Measurements from ENCODE around the gene TUT7. TPM values are rescaled to one million over a fixed set of nuclear protein-coding genes. Genes with fewer than 3 reads are reported as not detected.

The TUT7 gene
- total RNA-seq, 1 experiment from 2014 or later = 12.5 TPM

DNA sequence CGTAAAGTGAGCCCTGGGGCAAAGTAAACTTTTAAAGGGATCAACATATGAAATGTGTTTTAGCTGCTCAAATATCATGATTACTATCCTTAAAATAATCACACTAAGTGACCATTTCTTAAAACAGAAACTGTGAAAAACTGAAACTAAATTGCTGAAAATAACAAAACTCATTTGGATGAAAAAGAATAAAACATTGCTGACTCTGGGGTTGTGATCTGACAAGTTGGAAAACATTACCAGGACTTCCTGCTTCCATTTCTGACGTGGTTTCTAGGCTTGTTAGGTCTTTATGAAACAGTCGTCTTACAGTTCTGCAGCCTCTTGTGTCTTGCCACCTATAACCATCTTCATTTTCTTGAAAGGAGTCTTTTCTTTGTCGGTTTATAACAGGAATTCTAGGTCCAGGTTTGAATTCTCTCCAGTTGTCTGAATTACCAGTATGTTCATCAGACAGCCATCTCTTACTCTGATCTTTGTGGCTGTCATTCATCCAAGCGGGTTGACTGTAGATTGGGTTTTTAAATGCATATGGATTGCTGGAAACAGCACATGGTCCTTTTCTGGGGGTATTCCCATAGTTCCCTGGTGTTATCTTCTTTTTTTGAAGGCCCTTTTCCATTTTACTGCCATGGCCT lies 1.7 kb downstream of the TUT7 start:
- CTCF ChIA-PET = no interaction called here
- in situ Hi-C loops (cut with HindIII; ENCODE audit: low pct_unique_long_range_greater_than_20kb, low sequenced_read_pairs) (no loop called here), intact Hi-C loops (cut with micrococcal nuclease; ENCODE audit: unreplicated experiment) (no loop called here)
- BruUV-seq (replicated peaks) = TSS peak; percentile 74
- H3K4me3 ChIP-seq (ENCODE audit: low read depth in 2 of 2, low read length in 2 of 2) = peak overlapping the region; percentile 71 to 89
- H3K36me3 ChIP-seq (ENCODE audit: control insufficient read depth, insufficient read depth, low read length) = peaks cover 9% of the 10 kb centered on the region
- H3K27me3 ChIP-seq (ENCODE audit: control insufficient read depth, insufficient read depth, low read length) = no peaks in the 10 kb centered on the region
- peaks cover 22% of the 10 kb centered on the region for H3K4me1 ChIP-seq (ENCODE audit: control insufficient read depth, insufficient read depth, low read length)
- no peaks in the 10 kb centered on the region for H3K9me3 ChIP-seq (ENCODE audit: control insufficient read depth, insufficient read depth, low read depth, low read length)
- DNase-seq (ENCODE audit: low read depth, low spot score) (no peak), ATAC-seq (no peak)
- H3K27ac ChIP-seq (ENCODE audit: low read length) = peak overlapping the region; percentile 54
- POLR2A ChIA-PET = no interaction called here
- TF ChIP-seq POLR2AphosphoS5 (IDR thresholded peaks at IDR 0.05; ENCODE audit: low read depth, low read length) (no peak), TCF7L2 (IDR thresholded peaks at IDR 0.05; ENCODE audit: low read depth, low read length) (no peak), SIN3A (IDR thresholded peaks at IDR 0.05; ENCODE audit: borderline replicate concordance, insufficient read depth, low read depth, low read length) (no peak)
- TF ChIP-seq, protein P1, sequence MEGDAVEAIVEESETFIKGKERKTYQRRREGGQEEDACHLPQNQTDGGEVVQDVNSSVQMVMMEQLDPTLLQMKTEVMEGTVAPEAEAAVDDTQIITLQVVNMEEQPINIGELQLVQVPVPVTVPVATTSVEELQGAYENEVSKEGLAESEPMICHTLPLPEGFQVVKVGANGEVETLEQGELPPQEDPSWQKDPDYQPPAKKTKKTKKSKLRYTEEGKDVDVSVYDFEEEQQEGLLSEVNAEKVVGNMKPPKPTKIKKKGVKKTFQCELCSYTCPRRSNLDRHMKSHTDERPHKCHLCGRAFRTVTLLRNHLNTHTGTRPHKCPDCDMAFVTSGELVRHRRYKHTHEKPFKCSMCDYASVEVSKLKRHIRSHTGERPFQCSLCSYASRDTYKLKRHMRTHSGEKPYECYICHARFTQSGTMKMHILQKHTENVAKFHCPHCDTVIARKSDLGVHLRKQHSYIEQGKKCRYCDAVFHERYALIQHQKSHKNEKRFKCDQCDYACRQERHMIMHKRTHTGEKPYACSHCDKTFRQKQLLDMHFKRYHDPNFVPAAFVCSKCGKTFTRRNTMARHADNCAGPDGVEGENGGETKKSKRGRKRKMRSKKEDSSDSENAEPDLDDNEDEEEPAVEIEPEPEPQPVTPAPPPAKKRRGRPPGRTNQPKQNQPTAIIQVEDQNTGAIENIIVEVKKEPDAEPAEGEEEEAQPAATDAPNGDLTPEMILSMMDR (IDR thresholded peaks at IDR 0.05) = no peak
- TF ChIP-seq, protein P2, sequence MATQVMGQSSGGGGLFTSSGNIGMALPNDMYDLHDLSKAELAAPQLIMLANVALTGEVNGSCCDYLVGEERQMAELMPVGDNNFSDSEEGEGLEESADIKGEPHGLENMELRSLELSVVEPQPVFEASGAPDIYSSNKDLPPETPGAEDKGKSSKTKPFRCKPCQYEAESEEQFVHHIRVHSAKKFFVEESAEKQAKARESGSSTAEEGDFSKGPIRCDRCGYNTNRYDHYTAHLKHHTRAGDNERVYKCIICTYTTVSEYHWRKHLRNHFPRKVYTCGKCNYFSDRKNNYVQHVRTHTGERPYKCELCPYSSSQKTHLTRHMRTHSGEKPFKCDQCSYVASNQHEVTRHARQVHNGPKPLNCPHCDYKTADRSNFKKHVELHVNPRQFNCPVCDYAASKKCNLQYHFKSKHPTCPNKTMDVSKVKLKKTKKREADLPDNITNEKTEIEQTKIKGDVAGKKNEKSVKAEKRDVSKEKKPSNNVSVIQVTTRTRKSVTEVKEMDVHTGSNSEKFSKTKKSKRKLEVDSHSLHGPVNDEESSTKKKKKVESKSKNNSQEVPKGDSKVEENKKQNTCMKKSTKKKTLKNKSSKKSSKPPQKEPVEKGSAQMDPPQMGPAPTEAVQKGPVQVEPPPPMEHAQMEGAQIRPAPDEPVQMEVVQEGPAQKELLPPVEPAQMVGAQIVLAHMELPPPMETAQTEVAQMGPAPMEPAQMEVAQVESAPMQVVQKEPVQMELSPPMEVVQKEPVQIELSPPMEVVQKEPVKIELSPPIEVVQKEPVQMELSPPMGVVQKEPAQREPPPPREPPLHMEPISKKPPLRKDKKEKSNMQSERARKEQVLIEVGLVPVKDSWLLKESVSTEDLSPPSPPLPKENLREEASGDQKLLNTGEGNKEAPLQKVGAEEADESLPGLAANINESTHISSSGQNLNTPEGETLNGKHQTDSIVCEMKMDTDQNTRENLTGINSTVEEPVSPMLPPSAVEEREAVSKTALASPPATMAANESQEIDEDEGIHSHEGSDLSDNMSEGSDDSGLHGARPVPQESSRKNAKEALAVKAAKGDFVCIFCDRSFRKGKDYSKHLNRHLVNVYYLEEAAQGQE (IDR thresholded peaks at IDR 0.05; ENCODE audit: insufficient read depth in 1 of 2, low read depth in 2 of 2, low read length in 1 of 2) = no peak

DNA sequence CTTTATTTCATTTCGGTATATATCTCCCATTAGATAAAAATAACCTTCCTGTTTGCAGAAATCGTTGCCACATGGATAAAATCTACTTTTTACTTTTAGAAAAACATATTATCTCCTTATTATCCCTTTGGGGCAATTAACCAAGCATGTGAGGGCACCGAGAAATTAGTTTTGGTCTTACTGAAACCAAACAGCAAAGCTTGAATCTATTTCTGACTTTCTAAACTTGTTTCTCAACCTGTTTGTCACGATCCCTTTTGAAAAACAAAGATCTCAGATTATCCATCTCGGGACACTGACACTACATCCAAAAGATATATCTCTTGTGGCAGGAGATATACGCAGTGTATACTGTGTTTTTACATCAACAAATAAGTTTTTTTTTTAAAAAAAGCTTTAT lies 2.3 kb downstream of the TUT7 start:
- DNase-seq (ENCODE audit: low read depth, low spot score) (no peak), ATAC-seq (no peak)
- ChIA-PET POLR2A (no interaction called here), CTCF (no interaction called here)
- BruUV-seq (replicated peaks) = no TSS peak
- TF ChIP-seq POLR2AphosphoS5 (IDR thresholded peaks at IDR 0.05; ENCODE audit: low read depth, low read length) (no peak), TCF7L2 (IDR thresholded peaks at IDR 0.05; ENCODE audit: low read depth, low read length) (no peak), SIN3A (IDR thresholded peaks at IDR 0.05; ENCODE audit: borderline replicate concordance, insufficient read depth, low read depth, low read length) (no peak)
- TF ChIP-seq, protein P2 (IDR thresholded peaks at IDR 0.05; ENCODE audit: insufficient read depth in 1 of 2, low read depth in 2 of 2, low read length in 1 of 2) = no peak
- TF ChIP-seq, protein P1 (IDR thresholded peaks at IDR 0.05) = no peak
- intact Hi-C loops (cut with micrococcal nuclease; ENCODE audit: unreplicated experiment) (no loop called here), in situ Hi-C loops (cut with HindIII; ENCODE audit: low pct_unique_long_range_greater_than_20kb, low sequenced_read_pairs) (no loop called here)
- H3K27ac ChIP-seq (ENCODE audit: low read length) = no peak overlapping the region; the same call in 1 of the 2 replicates
- peak overlapping the region; percentile 71 to 89; a peak in 3 of 4 replicates for H3K4me3 ChIP-seq (ENCODE audit: low read depth in 2 of 2, low read length in 2 of 2)
- H3K36me3 ChIP-seq (ENCODE audit: control insufficient read depth, insufficient read depth, low read length) = peaks cover 9% of the 10 kb centered on the region
- no peaks in the 10 kb centered on the region for H3K27me3 ChIP-seq (ENCODE audit: control insufficient read depth, insufficient read depth, low read length)
- no peaks in the 10 kb centered on the region for H3K9me3 ChIP-seq (ENCODE audit: control insufficient read depth, insufficient read depth, low read depth, low read length)
- peaks cover 22% of the 10 kb centered on the region for H3K4me1 ChIP-seq (ENCODE audit: control insufficient read depth, insufficient read depth, low read length)
